ENCODE results near the gene GLIS1. TPM values are rescaled to one million over a fixed set of nuclear protein-coding genes. Genes with fewer than 3 reads are reported as not detected.

Gene GLIS1
- total RNA-seq, 1 experiment from 2014 or later: not detected

DNA sequence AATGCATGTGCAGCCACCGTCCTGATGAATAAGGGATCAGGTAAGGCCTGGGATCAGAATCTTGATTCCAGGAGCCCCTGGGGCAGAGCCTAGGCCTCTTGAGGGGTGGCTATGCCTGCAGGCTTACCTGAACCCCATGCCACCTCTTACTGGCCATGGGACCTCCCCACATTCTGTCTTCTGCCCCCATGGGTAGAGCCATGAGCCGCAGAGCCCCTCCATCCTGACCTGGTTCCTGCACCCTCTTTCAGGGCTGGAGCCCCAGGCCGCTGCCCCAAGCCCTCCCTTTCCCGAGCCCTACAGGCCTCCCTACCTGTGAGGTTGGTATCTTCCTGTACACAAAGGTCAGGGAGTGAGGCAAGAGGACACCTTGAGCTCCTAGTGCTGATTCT, 159.0 kb downstream of the GLIS1 start:
- no peaks in the 10 kb centered on the region for H3K79me2 ChIP-seq (ENCODE audit: low read depth)
- DNase-seq: no peak
- TF ChIP-seq, protein P1, sequence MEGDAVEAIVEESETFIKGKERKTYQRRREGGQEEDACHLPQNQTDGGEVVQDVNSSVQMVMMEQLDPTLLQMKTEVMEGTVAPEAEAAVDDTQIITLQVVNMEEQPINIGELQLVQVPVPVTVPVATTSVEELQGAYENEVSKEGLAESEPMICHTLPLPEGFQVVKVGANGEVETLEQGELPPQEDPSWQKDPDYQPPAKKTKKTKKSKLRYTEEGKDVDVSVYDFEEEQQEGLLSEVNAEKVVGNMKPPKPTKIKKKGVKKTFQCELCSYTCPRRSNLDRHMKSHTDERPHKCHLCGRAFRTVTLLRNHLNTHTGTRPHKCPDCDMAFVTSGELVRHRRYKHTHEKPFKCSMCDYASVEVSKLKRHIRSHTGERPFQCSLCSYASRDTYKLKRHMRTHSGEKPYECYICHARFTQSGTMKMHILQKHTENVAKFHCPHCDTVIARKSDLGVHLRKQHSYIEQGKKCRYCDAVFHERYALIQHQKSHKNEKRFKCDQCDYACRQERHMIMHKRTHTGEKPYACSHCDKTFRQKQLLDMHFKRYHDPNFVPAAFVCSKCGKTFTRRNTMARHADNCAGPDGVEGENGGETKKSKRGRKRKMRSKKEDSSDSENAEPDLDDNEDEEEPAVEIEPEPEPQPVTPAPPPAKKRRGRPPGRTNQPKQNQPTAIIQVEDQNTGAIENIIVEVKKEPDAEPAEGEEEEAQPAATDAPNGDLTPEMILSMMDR (conservative IDR thresholded peaks at IDR 0.05): no peak
- TF ChIP-seq EZH2 (IDR thresholded peaks at IDR 0.05; ENCODE audit: low read depth): no peak
- POLR2A ChIA-PET (ENCODE audit: unreplicated experiment): no interaction called here
- H3F3A ChIP-seq (ENCODE audit: insufficient read depth, low read depth): no peaks in the 10 kb centered on the region
- H3K9me2 ChIP-seq (ENCODE audit: insufficient read depth): no peaks in the 10 kb centered on the region
- H3K27ac ChIP-seq: no peak overlapping the region
- no peaks in the 10 kb centered on the region for H3K27me3 ChIP-seq (ENCODE audit: insufficient read depth, low read depth)
- H3K9me3 ChIP-seq (ENCODE audit: insufficient read depth, low read depth): no peaks in the 10 kb centered on the region
- H2AFZ ChIP-seq: no peak overlapping the region
- H4K20me1 ChIP-seq (ENCODE audit: insufficient read depth): no peaks in the 10 kb centered on the region
- no peaks in the 10 kb centered on the region for H3K36me3 ChIP-seq (ENCODE audit: low read depth)
- H3K4me2 ChIP-seq: no peak overlapping the region
- CTCF ChIA-PET: no interaction called here
- peaks cover 7% of the 10 kb centered on the region; the same call in 1 of the 2 replicates for H3K4me1 ChIP-seq (replicated peaks; ENCODE audit: insufficient read depth)
- intact Hi-C loops (cut with micrococcal nuclease; ENCODE audit: unreplicated experiment): no loop called here
- no TSS peak for BruUV-seq (replicated peaks)
- no peak overlapping the region for H3K4me3 ChIP-seq

DNA sequence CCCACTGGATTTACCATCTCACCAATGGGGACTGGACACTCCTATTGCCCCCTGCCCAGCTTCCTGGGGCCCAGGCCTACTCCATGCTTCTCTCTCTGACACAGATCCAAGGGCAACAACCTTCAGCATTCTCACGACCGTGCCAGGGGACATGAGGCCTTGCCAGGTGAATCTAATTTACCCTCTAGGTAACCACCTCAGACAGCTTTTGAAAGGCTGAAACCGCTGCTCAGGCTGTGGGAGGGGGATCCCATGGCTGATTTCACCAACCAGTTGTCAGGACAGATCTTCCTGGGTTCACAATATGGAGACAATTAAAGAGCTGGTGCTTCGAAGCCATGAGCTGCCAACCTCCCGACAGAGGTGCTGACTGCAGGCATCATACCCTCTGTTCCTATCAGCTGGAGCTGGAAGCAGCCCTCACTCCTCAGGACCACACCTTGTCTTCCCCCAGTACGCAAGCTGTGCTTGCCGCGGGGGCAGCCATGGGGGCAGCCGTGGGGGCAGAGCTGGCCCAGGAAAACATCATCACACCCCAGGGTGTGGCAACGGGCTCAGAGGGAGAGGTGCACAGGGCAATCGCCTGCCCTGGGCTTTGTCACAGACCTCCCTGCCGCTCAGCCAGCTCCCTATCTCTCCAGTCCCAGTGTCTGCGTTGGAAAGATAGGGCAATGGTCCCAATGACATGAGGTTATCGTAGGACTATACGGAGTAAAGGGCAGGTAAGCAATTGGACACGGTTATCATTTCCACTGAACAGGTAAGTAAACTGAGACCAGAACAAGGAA, 159.5 kb downstream of the GLIS1 start:
- no peaks in the 10 kb centered on the region for H3K9me2 ChIP-seq (ENCODE audit: insufficient read depth)
- no peaks in the 10 kb centered on the region for H3K9me3 ChIP-seq (ENCODE audit: insufficient read depth, low read depth)
- BruUV-seq (replicated peaks): no TSS peak
- peaks cover 7% of the 10 kb centered on the region; the same call in 1 of the 2 replicates for H3K4me1 ChIP-seq (replicated peaks; ENCODE audit: insufficient read depth)
- no peak overlapping the region for H3K27ac ChIP-seq
- H4K20me1 ChIP-seq (ENCODE audit: insufficient read depth): no peaks in the 10 kb centered on the region
- H3K4me3 ChIP-seq: no peak overlapping the region
- H3K4me2 ChIP-seq: no peak overlapping the region
- H2AFZ ChIP-seq: no peak overlapping the region
- no peaks in the 10 kb centered on the region for H3K27me3 ChIP-seq (ENCODE audit: insufficient read depth, low read depth)
- no peaks in the 10 kb centered on the region for H3K79me2 ChIP-seq (ENCODE audit: low read depth)
- DNase-seq: no peak
- no peaks in the 10 kb centered on the region for H3K36me3 ChIP-seq (ENCODE audit: low read depth)
- H3F3A ChIP-seq (ENCODE audit: insufficient read depth, low read depth): no peaks in the 10 kb centered on the region
- ChIA-PET CTCF (no interaction called here), POLR2A (ENCODE audit: unreplicated experiment) (no interaction called here)
- intact Hi-C loops (cut with micrococcal nuclease; ENCODE audit: unreplicated experiment): no loop called here
- TF ChIP-seq EZH2 (IDR thresholded peaks at IDR 0.05; ENCODE audit: low read depth): no peak
- TF ChIP-seq, protein P1 (conservative IDR thresholded peaks at IDR 0.05): no peak

GRCh38 chr1:53578358-53578757, 160.6 kb downstream of the GLIS1 start:
- Histone ChIP-seq H3K9me3 (ENCODE audit: insufficient read depth, low read depth) (no peaks in the 10 kb centered on the region), H4K20me1 (ENCODE audit: insufficient read depth) (no peaks in the 10 kb centered on the region), H3K4me3 (no peak overlapping the region), H3K27me3 (ENCODE audit: insufficient read depth, low read depth) (no peaks in the 10 kb centered on the region), H3K36me3 (ENCODE audit: low read depth) (no peaks in the 10 kb centered on the region), H3K4me1 (replicated peaks; ENCODE audit: insufficient read depth) (peaks cover 9% of the 10 kb centered on the region; the same call in 1 of the 2 replicates), H3K4me2 (no peak overlapping the region), H2AFZ (no peak overlapping the region), H3K9me2 (ENCODE audit: insufficient read depth) (no peaks in the 10 kb centered on the region), H3F3A (ENCODE audit: insufficient read depth, low read depth) (no peaks in the 10 kb centered on the region), H3K27ac (no peak overlapping the region), H3K79me2 (ENCODE audit: low read depth) (no peaks in the 10 kb centered on the region)
- no peak for TF ChIP-seq EZH2 (IDR thresholded peaks at IDR 0.05; ENCODE audit: low read depth)
- TF ChIP-seq, protein P1 (conservative IDR thresholded peaks at IDR 0.05): no peak
- no TSS peak for BruUV-seq (replicated peaks)
- ChIA-PET CTCF (no interaction called here), POLR2A (ENCODE audit: unreplicated experiment) (no interaction called here)
- no peak for DNase-seq
- intact Hi-C loops (cut with micrococcal nuclease; ENCODE audit: unreplicated experiment): no loop called here

All from PC-9 (cell line).